HG02870 (cell line): Measurements from ENCODE around the gene METTL16.

ENCODE experiments used
- ATAC-seq: cut with Tn5 transposase; IDR thresholded peaks from one replicate; pipeline ENCODE4 v1.9.1; 2021; ENCODE audit warnings: mild to moderate bottlenecking, moderate library complexity; ENCODE audit not compliant: unreplicated experiment

The METTL16 gene

GRCh38 chr17:2368359-2368758, 143.3 kb downstream of the METTL16 start:
- ATAC-seq: no peak

GRCh38 chr17:2366747-2367494, 144.8 kb downstream of the METTL16 start:
- no peak for ATAC-seq
